SK-N-SH (cell line): ENCODE results near the gene TTC23L. TPM values are rescaled to one million over a fixed set of nuclear protein-coding genes. Genes with fewer than 3 reads are reported as not detected.

ENCODE experiments used
- CTCF ChIA-PET: fragments of 300-600, 350-600 bp; formaldehyde crosslinking; extraction: SDS; loops from one replicate; lab custom pipeline; 2021; lab: Yijun Ruan, JAX
- POLR2A ChIA-PET: fragments of 350-600 bp; sonication (Branson Sonifier 250); formaldehyde crosslinking; extraction: SDS; loops from one replicate; lab custom pipeline; 2020; ENCODE audit warnings: antibody characterized with exemption, inconsistent platforms; lab: Yijun Ruan, JAX
- DNase-seq: peaks from one replicate; pipeline ENCODE4 v3.0.0; 2012
- H2AFZ ChIP-seq: fragments of 200-600 bp; sonication (generic); 2 replicates; pipeline ENCODE4 v1.8.1; 2016; ENCODE audit warnings: antibody characterized with exemption, mild to moderate bottlenecking, low read depth
- H3F3A ChIP-seq: fragments of 200-600 bp; sonication (generic); replicated peaks from 2 replicates; pipeline ENCODE3; 2016; ENCODE audit warnings: antibody characterized with exemption, mild to moderate bottlenecking; ENCODE audit not compliant: insufficient read depth
- H3K27ac ChIP-seq, 2 experiments: fragments of 200-500 bp in 1 of 2; fragments of 200-600 bp in 1 of 2; sonication (Bioruptor generic) in 1 of 2; sonication (generic), shearing (Covaris generic) in 1 of 2; 2 replicates each; pipeline versions ENCODE4 v1.5.1 to v1.6.1; 2014 to 2016; ENCODE audit warnings: low read depth in 2 of 2, inconsistent platforms in 1 of 2, low read length in 1 of 2, mild to moderate bottlenecking in 1 of 2, mixed read lengths in 1 of 2
- H3K27me3 ChIP-seq: fragments of 200-600 bp; sonication (generic), shearing (Covaris generic); 2 replicates; pipeline ENCODE4 v1.6.1; 2016; ENCODE audit warnings: mixed run types; ENCODE audit not compliant: insufficient read depth
- H3K36me3 ChIP-seq, 2 experiments: fragments of 200-500 bp in 1 of 2; fragments of 200-600 bp in 1 of 2; sonication (Bioruptor generic) in 1 of 2; sonication (generic) in 1 of 2; replicated peaks in 1 of 2; 2 replicates each; pipeline versions ENCODE3 to v1.5.1; 2014 to 2016; ENCODE audit warnings: low read length in 1 of 2, mild to moderate bottlenecking in 1 of 2; ENCODE audit not compliant: insufficient read depth in 2 of 2, control insufficient read depth in 1 of 2
- H3K4me1 ChIP-seq, 2 experiments: fragments of 200-500 bp in 1 of 2; fragments of 200-600 bp in 1 of 2; sonication (Bioruptor generic) in 1 of 2; sonication (generic), shearing (Covaris generic) in 1 of 2; 2 replicates each; pipeline versions ENCODE4 v1.5.1 to v1.6.1; 2014 to 2016; ENCODE audit warnings: low read depth in 1 of 2, low read length in 1 of 2, mixed run types in 1 of 2; ENCODE audit not compliant: insufficient read depth in 2 of 2, control insufficient read depth in 1 of 2
- H3K4me2 ChIP-seq: fragments of 200-600 bp; sonication (generic), shearing (Covaris generic); 2 replicates; pipeline ENCODE4 v1.6.1; 2017; ENCODE audit warnings: mixed run types
- H3K4me3 ChIP-seq, 2 experiments: fragments of 200-500 bp in 1 of 2; fragments of 200-600 bp in 1 of 2; sonication (Bioruptor generic) in 1 of 2; sonication (generic), shearing (Covaris generic) in 1 of 2; 2 replicates each; pipeline versions ENCODE4 v1.5.1 to v1.8.1; 2014 to 2016; ENCODE audit warnings: low read depth in 2 of 2, inconsistent platforms in 1 of 2, low read length in 1 of 2, mild to moderate bottlenecking in 1 of 2, mixed read lengths in 1 of 2, moderate library complexity in 1 of 2
- H3K79me2 ChIP-seq: fragments of 200-600 bp; sonication (generic); 2 replicates; pipeline ENCODE4 v1.8.1; 2017; ENCODE audit warnings: mild to moderate bottlenecking; ENCODE audit not compliant: insufficient read depth
- H3K9ac ChIP-seq: fragments of 200-600 bp; sonication (generic); 2 replicates; pipeline ENCODE4 v1.6.1; 2017; ENCODE audit warnings: mixed run types
- H3K9me2 ChIP-seq: fragments of 200-600 bp; sonication (generic); 2 replicates; pipeline ENCODE4 v1.6.1; 2017; ENCODE audit warnings: mixed run types
- H3K9me3 ChIP-seq: fragments of 200-600 bp; sonication (generic); 2 replicates; pipeline ENCODE4 v1.6.1; 2017; ENCODE audit warnings: mixed run types, mild to moderate bottlenecking, moderate library complexity
- H4K20me1 ChIP-seq: fragments of 200-600 bp; sonication (generic); 2 replicates; pipeline ENCODE4 v1.6.1; 2017; ENCODE audit warnings: mild to moderate bottlenecking, mixed run types; ENCODE audit not compliant: insufficient read depth
- CHD2 ChIP-seq: fragments of 150-350 bp; IDR thresholded peaks from 2 replicates; pipeline ENCODE4 v1.6.1; 2018; ENCODE audit warnings: low read length; ENCODE audit not compliant: partially characterized antibody
- ELF1 ChIP-seq: IDR thresholded peaks from 2 replicates; pipeline ENCODE4 v1.4.0; 2012
- EZH2phosphoT487 ChIP-seq: fragments of 200-600 bp; sonication (generic); IDR thresholded peaks from 2 replicates; pipeline ENCODE4 v1.6.1; 2017; ENCODE audit warnings: low read depth, mixed run types, mild to moderate bottlenecking, antibody characterized with exemption, moderate library complexity, borderline replicate concordance
- FOSL2 ChIP-seq: IDR thresholded peaks from 2 replicates; pipeline ENCODE4 v1.4.0; 2012; ENCODE audit warnings: low read depth, mild to moderate bottlenecking, moderate library complexity, borderline replicate concordance
- FOXJ3 ChIP-seq: sonication (generic); formaldehyde crosslinking; IDR thresholded peaks from 2 replicates; pipeline ENCODE4 v1.5.1; 2020; ENCODE audit warnings: mild to moderate bottlenecking, missing genetic modification reagents
- GABPA ChIP-seq: IDR thresholded peaks from 2 replicates; pipeline ENCODE4 v1.4.0; 2012; ENCODE audit warnings: low read depth, mild to moderate bottlenecking
- GATA2 ChIP-seq: sonication (generic); formaldehyde crosslinking; IDR thresholded peaks from 2 replicates; pipeline ENCODE4 v1.5.0; 2020; ENCODE audit warnings: mild to moderate bottlenecking, missing genetic modification reagents
- JUND ChIP-seq: IDR thresholded peaks from 2 replicates; pipeline ENCODE4 v1.4.0; 2012
- MAX ChIP-seq: IDR thresholded peaks from 2 replicates; pipeline ENCODE4 v1.4.0; 2012; ENCODE audit warnings: low read depth
- NFIC ChIP-seq: IDR thresholded peaks from 2 replicates; pipeline ENCODE4 v1.4.0; 2012; ENCODE audit warnings: borderline replicate concordance
- NRF1 ChIP-seq: IDR thresholded peaks from 2 replicates; pipeline ENCODE4 v1.6.1; 2012; ENCODE audit warnings: low read depth, mild to moderate bottlenecking, low read length
- POLR2AphosphoS5 ChIP-seq: IDR thresholded peaks from 2 replicates; pipeline ENCODE4 v1.6.1; 2012; ENCODE audit warnings: low read depth, low read length
- RAD21 ChIP-seq: IDR thresholded peaks from 2 replicates; pipeline ENCODE4 v1.6.1; 2012; ENCODE audit warnings: mild to moderate bottlenecking, low read length
- RCOR1 ChIP-seq: fragments of 150-350 bp; IDR thresholded peaks from 2 replicates; pipeline ENCODE4 v1.6.1; 2017; ENCODE audit warnings: antibody characterized with exemption, low read length
- RFX5 ChIP-seq: IDR thresholded peaks from 2 replicates; pipeline ENCODE4 v1.6.1; 2012; ENCODE audit warnings: mild to moderate bottlenecking, improper control_type of control experiment, low read length
- RXRA ChIP-seq: IDR thresholded peaks from 2 replicates; pipeline ENCODE4 v1.4.0; 2012; ENCODE audit warnings: low read depth, mild to moderate bottlenecking, borderline replicate concordance
- SIN3A ChIP-seq: IDR thresholded peaks from 2 replicates; pipeline ENCODE4 v1.6.1; 2012; ENCODE audit warnings: low read depth, mild to moderate bottlenecking, low read length, moderate library complexity, borderline replicate concordance
- SMC3 ChIP-seq: IDR thresholded peaks from 2 replicates; pipeline ENCODE4 v1.6.1; 2012; ENCODE audit warnings: low read depth, low read length, improper control_type of control experiment
- TCF12 ChIP-seq: IDR thresholded peaks from 2 replicates; pipeline ENCODE4 v1.4.0; 2012
- USF1 ChIP-seq: IDR thresholded peaks from 2 replicates; pipeline ENCODE4 v1.4.0; 2012; ENCODE audit warnings: low read depth, borderline replicate concordance
- USF2 ChIP-seq: fragments of 150-350 bp; IDR thresholded peaks from 2 replicates; pipeline ENCODE4 v1.6.1; 2017; ENCODE audit warnings: antibody characterized with exemption, low read length, low read depth, borderline replicate concordance
- YY1 ChIP-seq: IDR thresholded peaks from 2 replicates; pipeline ENCODE4 v1.4.0; 2012; ENCODE audit warnings: low read depth, mild to moderate bottlenecking
- ZBTB33 ChIP-seq: IDR thresholded peaks from 2 replicates; pipeline ENCODE4 v1.4.0; 2012; ENCODE audit warnings: low read depth, borderline replicate concordance
- WGBS: methylation state at CpG from one replicate; pipeline ENCODE4 v1.1.6; 2017; ENCODE audit warnings: low lambda C conversion rate; 5-methylcytosine and 5-hydroxymethylcytosine counted together
- polyA plus RNA-seq, 3 experiments: library from polyadenylated mRNA; depleted of rRNA; stranded (reverse); fragments of >200 nt; gene quantifications; 2 replicates each; pipeline ENCODE4 v1.2.3, GENCODE V29; 2012

The TTC23L gene
- polyA plus RNA-seq, 1 of the 3 experiments (the other 2 are of a cell fraction), result 0.49 TPM

GRCh38 chr5:34869256-34869655 is 30.3 kb downstream of the TTC23L start:
- WGBS, result 78% methylated on average over 1 of the region's 1 CpG
- POLR2A ChIA-PET, result no interaction called here
- no peak for DNase-seq
- Histone ChIP-seq H3K9me3 (no peaks in the 10 kb centered on the region), H3K9me2 (no peaks in the 10 kb centered on the region), H3K9ac (no peak overlapping the region), H3K36me3 (no peaks in the 10 kb centered on the region), H3K27me3 (no peaks in the 10 kb centered on the region), H4K20me1 (no peaks in the 10 kb centered on the region), H3K4me1 (peaks cover 0 to 3% of the 10 kb centered on the region in 2 experiments; a peak in 1 of 4 replicates), H3K4me2 (no peak overlapping the region), H3K79me2 (no peaks in the 10 kb centered on the region), H2AFZ (no peak overlapping the region)
- no peak for TF ChIP-seq NRF1
- TF ChIP-seq FOSL2, result no peak
- TF ChIP-seq SIN3A, result no peak
- no peak for TF ChIP-seq YY1
- no peak for TF ChIP-seq MAX
- no peak for TF ChIP-seq USF2
- TF ChIP-seq RCOR1, result no peak
- TF ChIP-seq CHD2, result no peak
- TF ChIP-seq, all 33 proteins: peak for 0
- CTCF ChIA-PET, result interaction anchor here (1.1 kb wide), 1 partner anchor 21 kb away, joined by 4 read pairs; no protein-coding TSS in a partner anchor
- H3K27ac ChIP-seq, result no peak overlapping the region
- no peak overlapping the region for H3K4me3 ChIP-seq
- no peaks in the 10 kb centered on the region for H3F3A ChIP-seq

- Histone ChIP-seq H3K9me2 (no peaks in the 10 kb centered on the region), H2AFZ (no peak overlapping the region), H3K4me2 (no peak overlapping the region), H3K36me3 (no peaks in the 10 kb centered on the region), H3K27ac (no peak overlapping the region), H3K4me1 (peaks cover 0 to 3% of the 10 kb centered on the region in 2 experiments; a peak in 1 of 4 replicates)
- TF ChIP-seq RCOR1 (no peak), POLR2AphosphoS5 (no peak), USF1 (no peak), SIN3A (no peak), GATA2 (no peak), JUND (no peak), MAX (no peak), RFX5 (no peak), ZBTB33 (no peak), TCF12 (no peak), ELF1 (no peak), FOXJ3 (CRISPR knock-in tag) (no peak), RAD21 (no peak), EZH2phosphoT487 (no peak), SMC3 (no peak), GABPA (no peak), NFIC (no peak), RXRA (no peak)
- TF ChIP-seq, all 33 proteins: peak for 0
- 76% methylated on average over 2 of the region's 2 CpGs for WGBS
- ChIA-PET POLR2A (no interaction called here), CTCF (interaction anchor here (0.8 to 1.1 kb wide), 2 partner anchors 20 to 28 kb away, joined by 3 to 4 read pairs; no protein-coding TSS in a partner anchor)
- H3K79me2 ChIP-seq, result no peaks in the 10 kb centered on the region
- no peaks in the 10 kb centered on the region for H3K9me3 ChIP-seq
- no peak overlapping the region for H3K4me3 ChIP-seq
- DNase-seq, result no peak
- no peaks in the 10 kb centered on the region for H4K20me1 ChIP-seq
- no peak overlapping the region for H3K9ac ChIP-seq
- no peaks in the 10 kb centered on the region for H3K27me3 ChIP-seq
- H3F3A ChIP-seq, result no peaks in the 10 kb centered on the region
These were observed 31.4 kb downstream of the TTC23L start for GRCh38 chr5:34870382-34870781.
